ENCODE data around the gene CHRNA1. TPM values are rescaled to one million over a fixed set of nuclear protein-coding genes. Genes with fewer than 3 reads are reported as not detected.
"Not testable (repeated sequence)": the region's sequence is repeated elsewhere in the genome, so short reads cannot be mapped to it uniquely, and the experiment has no call there.

CHRNA1 gene
- total and polyA plus RNA-seq, 4 experiments from 2014 or later: 0.26 to 1.8 TPM; not detected in 2

- intact Hi-C loops (cut with micrococcal nuclease): no loop called here
- H3K4me3 Mint-ChIP-seq: no peak overlapping the region
- peaks cover 21 to 27% (median 22%) of the 10 kb centered on the region in 4 donors for H3K4me1 Mint-ChIP-seq
- no peak overlapping the region for H3K27ac ChIP-seq (ENCODE audit: low read depth, low read length)
- peaks cover 27% of the 10 kb centered on the region for H3K4me1 ChIP-seq (ENCODE audit: insufficient read depth, low read length)
- no peak overlapping the region for H3K27ac Mint-ChIP-seq
- POLR2A ChIA-PET (ENCODE audit: partially characterized antibody): no interaction called here
- H3K9me3 Mint-ChIP-seq: no peaks in the 10 kb centered on the region
- H3K36me3 ChIP-seq (ENCODE audit: insufficient read depth, low read length): no peaks in the 10 kb centered on the region
- DNase-seq: no peak
- no peaks in the 10 kb centered on the region for H3K36me3 Mint-ChIP-seq
- no peaks in the 10 kb centered on the region for H3K9me3 ChIP-seq (ENCODE audit: control insufficient read depth in 1 of 2, low read length in 2 of 2)
- no peak overlapping the region for H3K4me3 ChIP-seq (ENCODE audit: low read length in 2 of 2)
- H3K27me3 Mint-ChIP-seq: peaks cover 0 to under 1% of the 10 kb centered on the region in 2 donors
- H3K27me3 ChIP-seq (ENCODE audit: insufficient read depth, low read length): no peaks in the 10 kb centered on the region
- CTCF ChIA-PET (ENCODE audit: partially characterized antibody): interaction anchor here (0.6 to 1.5 kb wide), 4 partner anchors 14 to 39 kb away, joined by 3 to 4 read pairs (median 4); no protein-coding TSS in a partner anchor
Observed at GRCh38 chr2:174713686-174714085, 50.6 kb downstream of the CHRNA1 start.

- peaks cover 4% of the 10 kb centered on the region for H3K27me3 ChIP-seq (ENCODE audit: insufficient read depth, low read length)
- DNase-seq: no peak
- intact Hi-C loops (cut with micrococcal nuclease): no loop called here
- no peaks in the 10 kb centered on the region for H3K36me3 ChIP-seq (ENCODE audit: insufficient read depth, low read length)
- Mint-ChIP-seq H3K4me3 (no peak overlapping the region), H3K27me3 (peaks cover 6 to 8% of the 10 kb centered on the region in 2 donors), H3K27ac (no peak overlapping the region), H3K9me3 (no peaks in the 10 kb centered on the region), H3K4me1 (peaks cover 0 to 2% (median 1%) of the 10 kb centered on the region in 4 donors), H3K36me3 (no peaks in the 10 kb centered on the region)
- no peaks in the 10 kb centered on the region for H3K9me3 ChIP-seq (ENCODE audit: control insufficient read depth in 1 of 2, low read length in 2 of 2)
- no peak overlapping the region for H3K4me3 ChIP-seq (ENCODE audit: low read length in 2 of 2)
- H3K27ac ChIP-seq (ENCODE audit: low read depth, low read length): no peak overlapping the region
- ChIA-PET CTCF (ENCODE audit: partially characterized antibody) (interaction anchor here (0.7 to 2.8 kb wide), 2 partner anchors 13 to 16 kb away, joined by 3 to 12 read pairs; no protein-coding TSS in a partner anchor), POLR2A (ENCODE audit: partially characterized antibody) (no interaction called here)
- H3K4me1 ChIP-seq (ENCODE audit: insufficient read depth, low read length): peaks cover 2% of the 10 kb centered on the region
Observed at GRCh38 chr2:174711206-174711605, 53.1 kb downstream of the CHRNA1 start.

GRCh38 chr2:174709416-174710004, 54.8 kb downstream of the CHRNA1 start:
- H3K4me1 ChIP-seq (ENCODE audit: insufficient read depth, low read length); H3K4me3 Mint-ChIP-seq; H3K4me1 Mint-ChIP-seq; H3K27me3 ChIP-seq (ENCODE audit: insufficient read depth, low read length); H3K36me3 Mint-ChIP-seq; H3K36me3 ChIP-seq (ENCODE audit: insufficient read depth, low read length); H3K9me3 ChIP-seq (ENCODE audit: control insufficient read depth in 1 of 2, low read length in 2 of 2); H3K27ac Mint-ChIP-seq; H3K27me3 Mint-ChIP-seq; POLR2A ChIA-PET (ENCODE audit: partially characterized antibody); DNase-seq; H3K4me3 ChIP-seq (ENCODE audit: low read length in 2 of 2); H3K9me3 Mint-ChIP-seq; H3K27ac ChIP-seq (ENCODE audit: low read depth, low read length): not testable (repeated sequence)
- CTCF ChIA-PET (ENCODE audit: partially characterized antibody): interaction anchor here (0.6 to 2.8 kb wide), 6 partner anchors 9 to 22 kb away, joined by 3 to 12 read pairs (median 7); no protein-coding TSS in a partner anchor
- intact Hi-C loops (cut with micrococcal nuclease): loop anchor here (10.0 kb wide), 1 partner anchor 975 kb away; no protein-coding TSS in a partner anchor

GRCh38 chr2:174708713-174709112, 55.6 kb downstream of the CHRNA1 start:
- H3K27ac ChIP-seq (ENCODE audit: low read depth, low read length): no peak overlapping the region
- Mint-ChIP-seq H3K36me3 (no peaks in the 10 kb centered on the region), H3K4me3 (no peak overlapping the region), H3K27me3 (peaks cover 6 to 8% of the 10 kb centered on the region in 2 donors), H3K9me3 (no peaks in the 10 kb centered on the region), H3K27ac (no peak overlapping the region), H3K4me1 (no peaks in the 10 kb centered on the region)
- H3K36me3 ChIP-seq (ENCODE audit: insufficient read depth, low read length): no peaks in the 10 kb centered on the region
- H3K27me3 ChIP-seq (ENCODE audit: insufficient read depth, low read length): peaks cover 4% of the 10 kb centered on the region
- DNase-seq: no peak
- no peaks in the 10 kb centered on the region for H3K4me1 ChIP-seq (ENCODE audit: insufficient read depth, low read length)
- H3K4me3 ChIP-seq (ENCODE audit: low read length in 2 of 2): no peak overlapping the region
- POLR2A ChIA-PET (ENCODE audit: partially characterized antibody): no interaction called here
- CTCF ChIA-PET (ENCODE audit: partially characterized antibody): interaction anchor here (0.6 to 2.8 kb wide), 6 partner anchors 8 to 22 kb away, joined by 3 to 12 read pairs (median 7); no protein-coding TSS in a partner anchor
- H3K9me3 ChIP-seq (ENCODE audit: control insufficient read depth in 1 of 2, low read length in 2 of 2): no peaks in the 10 kb centered on the region
- intact Hi-C loops (cut with micrococcal nuclease): loop anchor here (10.0 kb wide), 1 partner anchor 976 kb away; no protein-coding TSS in a partner anchor

- DNase-seq: no peak
- Histone ChIP-seq H3K36me3 (ENCODE audit: insufficient read depth, low read length) (no peaks in the 10 kb centered on the region), H3K27ac (ENCODE audit: low read depth, low read length) (no peak overlapping the region), H3K27me3 (ENCODE audit: insufficient read depth, low read length) (peaks cover 4% of the 10 kb centered on the region), H3K4me1 (ENCODE audit: insufficient read depth, low read length) (no peaks in the 10 kb centered on the region), H3K4me3 (ENCODE audit: low read length in 2 of 2) (no peak overlapping the region), H3K9me3 (ENCODE audit: control insufficient read depth in 1 of 2, low read length in 2 of 2) (no peaks in the 10 kb centered on the region)
- no peaks in the 10 kb centered on the region for H3K9me3 Mint-ChIP-seq
- ChIA-PET POLR2A (ENCODE audit: partially characterized antibody) (no interaction called here), CTCF (ENCODE audit: partially characterized antibody) (interaction anchor here (0.9 to 12.1 kb wide), 4 partner anchors 9 to 130 kb away, joined by 3 to 153 read pairs (median 7); no protein-coding TSS in a partner anchor)
- intact Hi-C loops (cut with micrococcal nuclease): loop anchor here (10.0 kb wide), 1 partner anchor 979 kb away; no protein-coding TSS in a partner anchor
- no peak overlapping the region for H3K27ac Mint-ChIP-seq
- H3K36me3 Mint-ChIP-seq: no peaks in the 10 kb centered on the region
- no peak overlapping the region for H3K4me3 Mint-ChIP-seq
- H3K27me3 Mint-ChIP-seq: peaks cover 7 to 8% of the 10 kb centered on the region in 2 donors
- H3K4me1 Mint-ChIP-seq: no peaks in the 10 kb centered on the region
Observed at GRCh38 chr2:174705321-174705720, 59.0 kb downstream of the CHRNA1 start.

- CTCF ChIA-PET (ENCODE audit: partially characterized antibody): interaction anchor here (0.9 to 12.1 kb wide), 4 partner anchors 8 to 129 kb away, joined by 3 to 153 read pairs (median 7); no protein-coding TSS in a partner anchor
- intact Hi-C loops (cut with micrococcal nuclease): loop anchor here (10.0 kb wide), 1 partner anchor 980 kb away; no protein-coding TSS in a partner anchor
- Mint-ChIP-seq H3K9me3 (no peaks in the 10 kb centered on the region), H3K27ac (no peak overlapping the region), H3K4me3 (no peak overlapping the region), H3K27me3 (peaks cover 7 to 8% of the 10 kb centered on the region in 2 donors), H3K4me1 (peaks cover 0 to 2% (median 0%) of the 10 kb centered on the region in 4 donors), H3K36me3 (no peaks in the 10 kb centered on the region)
- H3K4me1 ChIP-seq (ENCODE audit: insufficient read depth, low read length): no peaks in the 10 kb centered on the region
- no peak for DNase-seq
- POLR2A ChIA-PET (ENCODE audit: partially characterized antibody): no interaction called here
- H3K9me3 ChIP-seq (ENCODE audit: control insufficient read depth in 1 of 2, low read length in 2 of 2): no peaks in the 10 kb centered on the region
- H3K36me3 ChIP-seq (ENCODE audit: insufficient read depth, low read length): no peaks in the 10 kb centered on the region
- H3K4me3 ChIP-seq (ENCODE audit: low read length in 2 of 2): no peak overlapping the region
- peaks cover 4% of the 10 kb centered on the region for H3K27me3 ChIP-seq (ENCODE audit: insufficient read depth, low read length)
- no peak overlapping the region for H3K27ac ChIP-seq (ENCODE audit: low read depth, low read length)
Observed at GRCh38 chr2:174704642-174705041, 59.6 kb downstream of the CHRNA1 start.

- H3K4me3 Mint-ChIP-seq: no peak overlapping the region
- peaks cover 0 to 2% (median 0%) of the 10 kb centered on the region in 4 donors for H3K4me1 Mint-ChIP-seq
Observed at GRCh38 chr2:174704061-174704460, 60.2 kb downstream of the CHRNA1 start.

More at GRCh38 chr2:174704061-174704460, 60.2 kb downstream of the CHRNA1 start:
- intact Hi-C loops (cut with micrococcal nuclease): loop anchor here (10.0 kb wide), 1 partner anchor 981 kb away; no protein-coding TSS in a partner anchor
- H3K36me3 ChIP-seq (ENCODE audit: insufficient read depth, low read length): no peaks in the 10 kb centered on the region
- DNase-seq: no peak
- CTCF ChIA-PET (ENCODE audit: partially characterized antibody): interaction anchor here (1.8 to 12.1 kb wide), 3 partner anchors 8 to 47 kb away, joined by 7 to 153 read pairs (median 116); no protein-coding TSS in a partner anchor
- Mint-ChIP-seq H3K27me3 (peaks cover 7 to 8% of the 10 kb centered on the region in 2 donors), H3K36me3 (no peaks in the 10 kb centered on the region), H3K9me3 (no peaks in the 10 kb centered on the region), H3K27ac (no peak overlapping the region)
- no peak overlapping the region for H3K27ac ChIP-seq (ENCODE audit: low read depth, low read length)
- H3K9me3 ChIP-seq (ENCODE audit: control insufficient read depth in 1 of 2, low read length in 2 of 2): no peaks in the 10 kb centered on the region
- POLR2A ChIA-PET (ENCODE audit: partially characterized antibody): no interaction called here
- H3K27me3 ChIP-seq (ENCODE audit: insufficient read depth, low read length): peaks cover 4% of the 10 kb centered on the region
- no peaks in the 10 kb centered on the region for H3K4me1 ChIP-seq (ENCODE audit: insufficient read depth, low read length)
- no peak overlapping the region for H3K4me3 ChIP-seq (ENCODE audit: low read length in 2 of 2)

All from CD4-positive, alpha-beta memory T cell (primary cell).